EL (cell line): Measurements from ENCODE around the gene ZNF398.

Experiments used
- DNase-seq: peaks from one replicate; pipeline ENCODE4 v3.0.0-alpha.2; 2016

ZNF398 gene

GRCh38 chr7:149229526-149229925, 82.3 kb downstream of the ZNF398 start:
- DNase-seq, result no peak

- DNase-seq, result no peak
Observed at GRCh38 chr7:149232362-149232761, 85.1 kb downstream of the ZNF398 start.
